HepG2 (cell line): ENCODE measurements around the gene ERVMER34-1. TPM values are rescaled to one million over a fixed set of nuclear protein-coding genes. Genes with fewer than 3 reads are reported as not detected.

Source experiments
- HDAC6 ChIP-seq: fragments of 200-600 bp; sonication (generic); IDR thresholded peaks from 2 replicates; pipeline ENCODE4 v1.7.0; 2017; ENCODE audit warnings: mild to moderate bottlenecking, antibody characterized with exemption, low read length, low read depth
- HMG20B ChIP-seq: conservative IDR thresholded peaks from 2 replicates; pipeline ENCODE4 v1.6.1; 2016; ENCODE audit warnings: missing genetic modification reagents, missing compliant biosample characterization
- HNF4G ChIP-seq, 2 experiments: sonication (generic) in 1 of 2; formaldehyde crosslinking in 1 of 2; IDR thresholded peaks; 2 replicates each; pipeline versions ENCODE4 v1.4.0 to v1.6.1; 2011 to 2020; ENCODE audit warnings: borderline replicate concordance in 2 of 2, low read depth in 2 of 2, mild to moderate bottlenecking in 2 of 2, low read length in 1 of 2, missing genetic modification reagents in 1 of 2, moderate library complexity in 1 of 2
- PAX8 ChIP-seq: sonication (generic); formaldehyde crosslinking; IDR thresholded peaks from 2 replicates; pipeline ENCODE4 v1.8.0; 2022; ENCODE audit warnings: mild to moderate bottlenecking, missing genetic modification reagents, borderline replicate concordance
- RFXANK ChIP-seq: IDR thresholded peaks from 2 replicates; pipeline ENCODE4 v1.6.1; 2016
- RNF2 ChIP-seq: fragments of 450-650 bp; conservative IDR thresholded peaks from 2 replicates; pipeline ENCODE4 v1.6.1; 2016; ENCODE audit warnings: low read depth
- SYNCRIP ChIP-seq: fragments of 200-400 bp; formaldehyde crosslinking; IDR thresholded peaks from 2 replicates; pipeline ENCODE4 v1.6.1; 2018; ENCODE audit warnings: mild to moderate bottlenecking, low read depth, low read length; ENCODE audit not compliant: insufficient read depth
- ZNF230 ChIP-seq: sonication (generic); formaldehyde crosslinking; IDR thresholded peaks from 2 replicates; pipeline ENCODE4 v1.4.0; 2020; ENCODE audit warnings: mild to moderate bottlenecking, missing genetic modification reagents
- ZNF558 ChIP-seq: sonication (generic); formaldehyde crosslinking; IDR thresholded peaks from 2 replicates; pipeline ENCODE4 v1.9.0; 2022; ENCODE audit warnings: mild to moderate bottlenecking, missing genetic modification reagents, borderline replicate concordance
- ZNF678 ChIP-seq: sonication (generic); formaldehyde crosslinking; IDR thresholded peaks from 2 replicates; pipeline ENCODE4 v1.4.0; 2020; ENCODE audit warnings: mild to moderate bottlenecking, missing genetic modification reagents
- polyA plus RNA-seq, 8 experiments: library from polyadenylated mRNA; depleted of rRNA in 3 of 8; stranded (reverse) in 7 of 8; unstranded in 1 of 8; fragments of >200 nt; fragmentation: Illumina TruSeq in 4 of 8; extraction: Trizol in 4 of 8; gene quantifications; 2 replicates each; pipeline versions ENCODE4 v1.2.1 to v1.2.3, GENCODE V29; 2011 to 2016; ENCODE audit warnings: low read depth in 4 of 8, missing spikeins in 1 of 8, mixed read lengths in 1 of 8; ENCODE audit not compliant: insufficient read depth in 1 of 8
- total RNA-seq, 5 experiments: library from RNA; depleted of rRNA; stranded (reverse); fragments of >200 nt; fragmentation: Illumina TruSeq; extraction: Trizol; gene quantifications; 2 replicates each; pipeline ENCODE4 v1.2.3, GENCODE V29; 2016; ENCODE audit warnings: low read depth in 1 of 5
- TF ChIP-seq, protein P1 (sequence below): sonication (generic); formaldehyde crosslinking; IDR thresholded peaks from one replicate; pipeline ENCODE4 v1.5.1; 2020; ENCODE audit warnings: mild to moderate bottlenecking, missing genetic modification reagents; ENCODE audit errors: not compliant biosample characterization
- TF ChIP-seq, protein P2 (sequence below): sonication (generic); formaldehyde crosslinking; IDR thresholded peaks from 2 replicates; pipeline ENCODE4 v1.4.0; 2020; ENCODE audit warnings: mild to moderate bottlenecking, missing genetic modification reagents
- TF ChIP-seq, protein P3 (sequence below): sonication (generic); formaldehyde crosslinking; IDR thresholded peaks from 2 replicates; pipeline ENCODE4 v1.4.0; 2020; ENCODE audit warnings: missing genetic modification reagents
- TF ChIP-seq, protein P4 (sequence below): sonication (generic); formaldehyde crosslinking; IDR thresholded peaks from 2 replicates; pipeline ENCODE4 v1.9.0; 2021; ENCODE audit warnings: missing genetic modification reagents, borderline replicate concordance
- TF ChIP-seq, protein P5 (sequence below): IDR thresholded peaks from 2 replicates; pipeline ENCODE4 v1.6.1; 2012; ENCODE audit warnings: inconsistent platforms

The ERVMER34-1 gene
- total and polyA plus RNA-seq, 2 of the 13 experiments (the other 11 are each of a cell fraction or from before 2014, with no cell fraction given), result 0.04 to 0.35 TPM

DNA sequence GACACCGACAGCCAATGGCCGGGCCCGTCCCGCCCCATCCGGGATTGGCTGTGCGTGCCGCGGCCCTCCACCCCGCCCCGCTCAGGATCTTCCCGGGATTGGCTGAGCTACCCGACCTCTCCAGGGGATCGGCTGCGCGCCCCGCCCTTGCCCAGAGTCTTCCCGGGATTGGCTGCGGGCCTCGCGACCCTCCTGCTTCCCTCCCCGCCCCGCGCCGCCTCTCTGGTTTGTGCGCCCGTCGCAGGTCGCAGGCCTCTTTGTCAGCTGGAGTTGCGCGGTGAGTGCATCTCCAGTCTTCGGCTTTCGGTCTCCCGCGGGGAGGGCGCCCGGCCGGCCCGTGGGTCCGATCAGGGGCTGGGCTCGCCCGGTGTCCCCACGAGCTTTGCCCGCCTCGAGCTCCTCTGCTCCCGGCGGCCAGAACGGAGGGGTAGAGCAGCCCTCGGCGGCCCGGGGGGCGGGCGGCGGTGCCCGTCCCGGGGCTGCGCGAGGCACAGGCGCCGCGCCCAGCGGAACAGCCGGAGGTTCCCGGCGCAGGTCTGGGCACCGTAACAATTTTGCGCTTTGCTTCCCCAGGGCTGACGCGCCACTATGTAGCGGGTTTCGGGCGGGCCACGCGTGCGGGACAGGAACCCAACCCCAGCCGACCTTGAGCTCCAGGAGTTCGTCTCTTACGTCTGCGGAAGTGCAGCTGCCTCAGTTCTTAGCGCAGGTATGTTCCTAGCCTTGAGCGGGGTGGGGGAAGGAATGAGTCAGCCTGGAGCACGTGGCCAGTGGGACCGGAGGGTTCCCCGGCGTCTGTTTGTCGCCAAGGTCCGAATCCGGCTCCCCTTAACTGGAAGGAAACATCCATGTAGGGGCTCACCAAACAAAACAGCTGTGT lies 38.7 kb downstream of the ERVMER34-1 start (continued):
- TF ChIP-seq RFXANK, result 0 out of 2 replicates have a peak, but pooled peaks have one; percentile 65
- TF ChIP-seq HMG20B, result no peak
- TF ChIP-seq PAX8, result no peak; the same call in 1 of the 2 replicates
- peak; percentile 61 for TF ChIP-seq RNF2
- TF ChIP-seq HDAC6, result no peak
- TF ChIP-seq ZNF230 (CRISPR knock-in tag), result no peak
- no peak for TF ChIP-seq SYNCRIP
- peak; percentile 85; the same call in 1 of the 2 replicates for TF ChIP-seq ZNF558 (CRISPR knock-in tag)
- TF ChIP-seq, protein P1, sequence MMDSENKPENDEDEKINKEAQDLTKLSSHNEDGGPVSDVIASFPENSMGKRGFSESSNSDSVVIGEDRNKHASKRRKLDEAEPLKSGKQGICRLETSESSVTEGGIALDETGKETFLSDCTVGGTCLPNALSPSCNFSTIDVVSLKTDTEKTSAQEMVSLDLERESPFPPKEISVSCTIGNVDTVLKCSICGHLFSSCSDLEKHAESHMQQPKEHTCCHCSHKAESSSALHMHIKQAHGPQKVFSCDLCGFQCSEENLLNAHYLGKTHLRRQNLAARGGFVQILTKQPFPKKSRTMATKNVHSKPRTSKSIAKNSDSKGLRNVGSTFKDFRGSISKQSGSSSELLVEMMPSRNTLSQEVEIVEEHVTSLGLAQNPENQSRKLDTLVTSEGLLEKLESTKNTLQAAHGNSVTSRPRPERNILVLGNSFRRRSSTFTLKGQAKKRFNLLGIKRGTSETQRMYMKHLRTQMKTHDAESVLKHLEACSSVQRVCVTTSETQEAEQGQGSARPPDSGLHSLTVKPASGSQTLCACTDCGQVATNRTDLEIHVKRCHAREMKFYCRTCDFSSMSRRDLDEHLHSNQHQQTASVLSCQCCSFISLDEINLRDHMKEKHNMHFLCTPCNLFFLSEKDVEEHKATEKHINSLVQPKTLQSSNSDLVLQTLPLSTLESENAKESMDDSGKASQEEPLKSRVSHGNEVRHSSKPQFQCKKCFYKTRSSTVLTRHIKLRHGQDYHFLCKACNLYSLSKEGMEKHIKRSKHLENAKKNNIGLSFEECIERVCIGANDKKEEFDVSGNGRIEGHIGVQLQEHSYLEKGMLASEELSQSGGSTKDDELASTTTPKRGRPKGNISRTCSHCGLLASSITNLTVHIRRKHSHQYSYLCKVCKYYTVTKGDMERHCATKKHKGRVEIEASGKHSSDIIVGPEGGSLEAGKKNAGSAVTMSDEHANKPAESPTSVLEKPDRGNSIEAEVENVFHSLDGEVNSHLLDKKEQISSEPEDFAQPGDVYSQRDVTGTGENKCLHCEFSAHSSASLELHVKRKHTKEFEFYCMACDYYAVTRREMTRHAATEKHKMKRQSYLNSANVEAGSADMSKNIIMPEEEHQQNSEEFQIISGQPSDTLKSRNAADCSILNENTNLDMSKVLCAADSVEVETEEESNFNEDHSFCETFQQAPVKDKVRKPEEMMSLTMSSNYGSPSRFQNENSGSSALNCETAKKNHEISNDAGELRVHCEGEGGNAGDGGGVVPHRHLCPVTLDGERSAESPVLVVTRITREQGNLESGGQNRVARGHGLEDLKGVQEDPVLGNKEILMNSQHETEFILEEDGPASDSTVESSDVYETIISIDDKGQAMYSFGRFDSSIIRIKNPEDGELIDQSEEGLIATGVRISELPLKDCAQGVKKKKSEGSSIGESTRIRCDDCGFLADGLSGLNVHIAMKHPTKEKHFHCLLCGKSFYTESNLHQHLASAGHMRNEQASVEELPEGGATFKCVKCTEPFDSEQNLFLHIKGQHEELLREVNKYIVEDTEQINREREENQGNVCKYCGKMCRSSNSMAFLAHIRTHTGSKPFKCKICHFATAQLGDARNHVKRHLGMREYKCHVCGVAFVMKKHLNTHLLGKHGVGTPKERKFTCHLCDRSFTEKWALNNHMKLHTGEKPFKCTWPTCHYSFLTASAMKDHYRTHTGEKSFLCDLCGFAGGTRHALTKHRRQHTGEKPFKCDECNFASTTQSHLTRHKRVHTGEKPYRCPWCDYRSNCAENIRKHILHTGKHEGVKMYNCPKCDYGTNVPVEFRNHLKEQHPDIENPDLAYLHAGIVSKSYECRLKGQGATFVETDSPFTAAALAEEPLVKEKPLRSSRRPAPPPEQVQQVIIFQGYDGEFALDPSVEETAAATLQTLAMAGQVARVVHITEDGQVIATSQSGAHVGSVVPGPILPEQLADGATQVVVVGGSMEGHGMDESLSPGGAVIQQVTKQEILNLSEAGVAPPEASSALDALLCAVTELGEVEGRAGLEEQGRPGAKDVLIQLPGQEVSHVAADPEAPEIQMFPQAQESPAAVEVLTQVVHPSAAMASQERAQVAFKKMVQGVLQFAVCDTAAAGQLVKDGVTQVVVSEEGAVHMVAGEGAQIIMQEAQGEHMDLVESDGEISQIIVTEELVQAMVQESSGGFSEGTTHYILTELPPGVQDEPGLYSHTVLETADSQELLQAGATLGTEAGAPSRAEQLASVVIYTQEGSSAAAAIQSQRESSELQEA (CRISPR knock-in tag), result no peak
- TF ChIP-seq HNF4G (IDR thresholded peaks at IDR 0.05; ENCODE audit: borderline replicate concordance, low read depth, low read length), result peak; percentile 21; the same call in 1 of the 2 replicates
- no peak for TF ChIP-seq HNF4G (CRISPR knock-in tag; IDR thresholded peaks at IDR 0.05; ENCODE audit: borderline replicate concordance, low read depth)
- TF ChIP-seq, protein P2, sequence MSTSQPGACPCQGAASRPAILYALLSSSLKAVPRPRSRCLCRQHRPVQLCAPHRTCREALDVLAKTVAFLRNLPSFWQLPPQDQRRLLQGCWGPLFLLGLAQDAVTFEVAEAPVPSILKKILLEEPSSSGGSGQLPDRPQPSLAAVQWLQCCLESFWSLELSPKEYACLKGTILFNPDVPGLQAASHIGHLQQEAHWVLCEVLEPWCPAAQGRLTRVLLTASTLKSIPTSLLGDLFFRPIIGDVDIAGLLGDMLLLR, result no peak; the same call in 1 of the 2 replicates
- TF ChIP-seq, protein P3, sequence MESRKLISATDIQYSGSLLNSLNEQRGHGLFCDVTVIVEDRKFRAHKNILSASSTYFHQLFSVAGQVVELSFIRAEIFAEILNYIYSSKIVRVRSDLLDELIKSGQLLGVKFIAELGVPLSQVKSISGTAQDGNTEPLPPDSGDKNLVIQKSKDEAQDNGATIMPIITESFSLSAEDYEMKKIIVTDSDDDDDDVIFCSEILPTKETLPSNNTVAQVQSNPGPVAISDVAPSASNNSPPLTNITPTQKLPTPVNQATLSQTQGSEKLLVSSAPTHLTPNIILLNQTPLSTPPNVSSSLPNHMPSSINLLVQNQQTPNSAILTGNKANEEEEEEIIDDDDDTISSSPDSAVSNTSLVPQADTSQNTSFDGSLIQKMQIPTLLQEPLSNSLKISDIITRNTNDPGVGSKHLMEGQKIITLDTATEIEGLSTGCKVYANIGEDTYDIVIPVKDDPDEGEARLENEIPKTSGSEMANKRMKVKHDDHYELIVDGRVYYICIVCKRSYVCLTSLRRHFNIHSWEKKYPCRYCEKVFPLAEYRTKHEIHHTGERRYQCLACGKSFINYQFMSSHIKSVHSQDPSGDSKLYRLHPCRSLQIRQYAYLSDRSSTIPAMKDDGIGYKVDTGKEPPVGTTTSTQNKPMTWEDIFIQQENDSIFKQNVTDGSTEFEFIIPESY (CRISPR knock-in tag), result no peak
- TF ChIP-seq, protein P4, sequence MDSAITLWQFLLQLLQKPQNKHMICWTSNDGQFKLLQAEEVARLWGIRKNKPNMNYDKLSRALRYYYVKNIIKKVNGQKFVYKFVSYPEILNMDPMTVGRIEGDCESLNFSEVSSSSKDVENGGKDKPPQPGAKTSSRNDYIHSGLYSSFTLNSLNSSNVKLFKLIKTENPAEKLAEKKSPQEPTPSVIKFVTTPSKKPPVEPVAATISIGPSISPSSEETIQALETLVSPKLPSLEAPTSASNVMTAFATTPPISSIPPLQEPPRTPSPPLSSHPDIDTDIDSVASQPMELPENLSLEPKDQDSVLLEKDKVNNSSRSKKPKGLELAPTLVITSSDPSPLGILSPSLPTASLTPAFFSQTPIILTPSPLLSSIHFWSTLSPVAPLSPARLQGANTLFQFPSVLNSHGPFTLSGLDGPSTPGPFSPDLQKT (CRISPR knock-in tag), result no peak
- TF ChIP-seq, protein P5, sequence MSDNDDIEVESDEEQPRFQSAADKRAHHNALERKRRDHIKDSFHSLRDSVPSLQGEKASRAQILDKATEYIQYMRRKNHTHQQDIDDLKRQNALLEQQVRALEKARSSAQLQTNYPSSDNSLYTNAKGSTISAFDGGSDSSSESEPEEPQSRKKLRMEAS, result peak; percentile 94
- TF ChIP-seq ZNF678 (CRISPR knock-in tag), result peak; percentile 69; the same call in 1 of the 2 replicates
